Neural progenitor cell (in vitro differentiated cells): ENCODE data around the gene TNRC6C.

ENCODE experiments used
- EZH2 ChIP-seq: fragments of 200-600 bp; sonication (generic); IDR thresholded peaks from 2 replicates; pipeline ENCODE4 v1.6.1; 2017; ENCODE audit warnings: antibody characterized with exemption, mild to moderate bottlenecking, moderate library complexity
- EZH2phosphoT487 ChIP-seq: fragments of 200-600 bp; sonication (generic); IDR thresholded peaks from 2 replicates; pipeline ENCODE4 v1.6.1; 2017; ENCODE audit warnings: antibody characterized with exemption
- TF ChIP-seq, protein P1 (sequence below): fragments of 200-600 bp; sonication (generic); IDR thresholded peaks from 2 replicates; pipeline ENCODE4 v1.5.1; 2017; ENCODE audit warnings: antibody characterized with exemption, mild to moderate bottlenecking

DNA sequence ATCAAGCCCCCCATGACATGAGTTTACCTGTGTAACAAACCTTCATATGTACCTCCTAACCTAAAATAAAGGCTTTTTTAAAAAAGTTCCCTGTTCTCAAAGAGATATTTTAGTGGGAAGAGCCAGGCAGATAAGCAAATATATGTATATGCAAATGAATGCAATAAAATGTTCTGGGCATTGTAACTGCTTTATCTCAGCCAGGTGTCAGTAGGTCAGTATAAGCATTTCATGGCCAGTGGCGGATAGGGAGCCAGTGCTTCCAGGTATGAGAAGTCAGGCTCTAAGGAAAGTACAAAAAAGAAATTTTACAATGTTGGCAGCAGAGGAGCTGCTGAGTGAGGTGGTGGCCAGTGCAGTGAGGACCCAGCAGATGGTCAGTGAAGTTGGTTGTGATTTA is 53.9 kb downstream of the TNRC6C start:
- TF ChIP-seq, protein P1, sequence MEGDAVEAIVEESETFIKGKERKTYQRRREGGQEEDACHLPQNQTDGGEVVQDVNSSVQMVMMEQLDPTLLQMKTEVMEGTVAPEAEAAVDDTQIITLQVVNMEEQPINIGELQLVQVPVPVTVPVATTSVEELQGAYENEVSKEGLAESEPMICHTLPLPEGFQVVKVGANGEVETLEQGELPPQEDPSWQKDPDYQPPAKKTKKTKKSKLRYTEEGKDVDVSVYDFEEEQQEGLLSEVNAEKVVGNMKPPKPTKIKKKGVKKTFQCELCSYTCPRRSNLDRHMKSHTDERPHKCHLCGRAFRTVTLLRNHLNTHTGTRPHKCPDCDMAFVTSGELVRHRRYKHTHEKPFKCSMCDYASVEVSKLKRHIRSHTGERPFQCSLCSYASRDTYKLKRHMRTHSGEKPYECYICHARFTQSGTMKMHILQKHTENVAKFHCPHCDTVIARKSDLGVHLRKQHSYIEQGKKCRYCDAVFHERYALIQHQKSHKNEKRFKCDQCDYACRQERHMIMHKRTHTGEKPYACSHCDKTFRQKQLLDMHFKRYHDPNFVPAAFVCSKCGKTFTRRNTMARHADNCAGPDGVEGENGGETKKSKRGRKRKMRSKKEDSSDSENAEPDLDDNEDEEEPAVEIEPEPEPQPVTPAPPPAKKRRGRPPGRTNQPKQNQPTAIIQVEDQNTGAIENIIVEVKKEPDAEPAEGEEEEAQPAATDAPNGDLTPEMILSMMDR = no peak
- TF ChIP-seq EZH2 (no peak), EZH2phosphoT487 (no peak)
